ENCODE data around the gene SEC11A.
"Not testable (repeated sequence)": the region's sequence is repeated elsewhere in the genome, so short reads cannot be mapped to it uniquely, and the experiment has no call there.

The SEC11A gene

DNA sequence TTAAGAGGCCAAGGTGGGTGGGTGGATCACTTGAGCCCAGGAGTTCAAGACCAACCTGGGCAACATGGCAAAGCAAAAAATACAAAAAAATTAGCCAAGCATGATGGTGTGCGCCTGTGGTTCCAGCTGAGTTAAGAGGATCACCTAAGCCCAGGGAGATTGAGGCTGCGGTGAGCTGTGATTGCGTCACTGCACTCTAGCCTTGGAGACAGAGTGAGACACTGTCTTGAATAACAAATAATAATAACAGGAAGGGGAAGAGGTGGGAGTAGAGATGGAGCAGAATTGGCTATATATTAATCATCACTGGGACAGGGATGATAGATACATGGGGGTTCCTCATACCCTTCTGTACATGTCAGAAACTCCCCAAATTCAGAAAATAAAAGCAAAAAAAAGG, 34.1 kb downstream of the SEC11A start:
- peak; percentile 26 for DNase-seq (ENCODE audit: low spot score)

DNA sequence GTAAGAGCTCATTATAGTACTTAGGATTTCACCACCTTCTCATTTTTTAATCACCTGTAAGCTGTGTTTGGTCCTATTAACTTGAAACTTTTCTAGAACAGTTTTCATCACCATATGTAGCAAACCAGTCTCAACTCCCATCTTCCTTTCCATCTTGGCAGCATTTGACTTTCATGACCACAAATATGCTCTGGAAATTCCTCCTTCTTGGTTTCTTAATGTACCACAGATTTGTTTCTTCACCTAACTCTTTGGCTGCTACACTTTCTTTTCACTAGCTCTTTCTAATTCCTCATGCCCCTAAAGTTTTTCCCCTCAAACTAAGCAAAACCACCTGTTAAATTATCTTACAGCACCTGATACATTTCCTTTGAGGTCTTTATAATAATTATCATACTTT, 44.7 kb downstream of the SEC11A start:
- DNase-seq (ENCODE audit: low spot score): no peak

GRCh38 chr15:84669726-84670125, 46.2 kb downstream of the SEC11A start:
- DNase-seq (ENCODE audit: low spot score): no peak

- DNase-seq (ENCODE audit: low spot score): no peak
These were observed 47.5 kb downstream of the SEC11A start for GRCh38 chr15:84668221-84668982.

DNA sequence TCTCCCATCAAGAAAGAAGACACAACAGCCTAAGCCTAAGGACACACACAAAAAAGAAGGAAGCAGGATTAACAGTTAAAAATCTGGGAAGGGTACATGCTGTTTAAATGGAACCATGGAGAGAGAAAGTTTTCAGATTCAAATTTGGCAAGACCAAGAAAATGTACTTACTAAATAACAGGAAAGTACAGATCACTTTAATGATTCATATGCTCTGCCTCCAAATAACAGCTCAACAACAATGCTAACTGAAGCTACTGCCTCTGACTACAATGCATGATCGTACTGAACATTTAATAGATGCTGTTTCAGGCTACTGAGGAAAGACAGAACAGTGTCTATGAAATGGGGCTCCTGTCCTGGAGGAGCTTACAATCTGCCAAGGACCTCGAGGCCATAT, 49.6 kb downstream of the SEC11A start:
- DNase-seq (ENCODE audit: low spot score): no peak

DNA sequence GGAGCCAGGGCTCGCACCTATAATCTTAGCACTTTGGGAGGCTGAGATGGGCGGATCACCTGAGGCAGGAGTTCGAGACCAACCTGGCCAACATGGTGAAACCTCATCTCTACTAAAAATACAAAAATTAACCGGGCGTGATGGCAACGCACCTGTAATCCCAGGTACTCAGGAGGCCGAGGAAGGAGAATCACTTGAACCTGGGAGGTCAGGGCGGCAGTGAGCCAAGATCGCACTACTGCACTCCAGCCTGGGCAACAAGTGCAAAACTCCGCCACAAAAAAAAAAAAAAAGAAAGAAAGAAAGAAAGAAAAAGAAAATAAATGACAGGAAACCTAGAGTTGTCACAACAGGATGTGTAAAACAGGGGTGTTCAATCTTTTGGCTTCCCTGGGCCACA, 54.9 kb downstream of the SEC11A start:
- DNase-seq (ENCODE audit: low spot score): no peak

- no peak for DNase-seq (ENCODE audit: low spot score)
These were observed 55.8 kb downstream of the SEC11A start for GRCh38 chr15:84659904-84660781.

GRCh38 chr15:84658788-84659411, 57.0 kb downstream of the SEC11A start:
- DNase-seq (ENCODE audit: low spot score): no peak

- peak; percentile 87 for DNase-seq (ENCODE audit: low spot score)
These were observed 57.7 kb downstream of the SEC11A start, which contains the start of gene NMB for GRCh38 chr15:84658080-84658787. Gene NMB, minus strand, starts transcription at chr15:84658199. Its CDS starts 47 bp downstream, at chr15:84658152.

DNA sequence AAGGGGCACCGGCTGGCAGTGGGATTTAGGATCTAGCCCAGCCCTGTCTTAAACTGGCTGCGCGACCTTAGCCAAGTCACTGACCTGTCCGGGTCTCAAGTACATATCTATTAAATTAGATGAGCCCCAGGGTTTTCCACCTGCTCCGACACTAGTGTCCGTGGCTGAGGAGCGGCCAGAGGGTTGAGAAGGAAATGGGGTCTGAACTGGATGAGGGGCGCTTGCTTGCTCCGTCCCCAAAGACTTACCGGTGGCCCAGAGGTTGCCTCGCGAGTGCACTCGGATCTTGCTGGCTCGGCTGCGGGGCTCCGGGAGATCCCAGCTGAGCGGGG, 58.2 kb downstream of the SEC11A start:
- no peak for DNase-seq (ENCODE audit: low spot score)

DNA sequence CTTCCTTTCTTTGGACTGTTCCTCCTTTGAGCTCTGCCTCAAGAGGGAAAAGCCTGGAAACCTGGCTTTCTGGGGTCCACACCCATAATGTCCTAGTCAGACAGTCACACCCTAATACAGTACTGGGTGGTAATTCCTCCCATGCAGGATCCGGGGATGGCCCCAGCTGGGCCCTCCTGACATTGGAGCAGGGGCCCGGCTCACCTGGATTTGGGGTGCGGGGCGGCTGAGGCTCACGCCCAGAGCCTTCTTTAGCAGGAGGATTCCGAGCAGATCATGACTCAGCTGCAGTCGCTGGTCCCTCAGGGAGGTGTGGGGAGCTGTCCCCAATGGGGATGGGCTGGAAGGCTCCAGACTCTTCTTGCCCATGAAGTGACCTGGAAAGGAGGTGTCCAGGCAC, 59.0 kb downstream of the SEC11A start:
- DNase-seq (ENCODE audit: low spot score): no peak

DNA sequence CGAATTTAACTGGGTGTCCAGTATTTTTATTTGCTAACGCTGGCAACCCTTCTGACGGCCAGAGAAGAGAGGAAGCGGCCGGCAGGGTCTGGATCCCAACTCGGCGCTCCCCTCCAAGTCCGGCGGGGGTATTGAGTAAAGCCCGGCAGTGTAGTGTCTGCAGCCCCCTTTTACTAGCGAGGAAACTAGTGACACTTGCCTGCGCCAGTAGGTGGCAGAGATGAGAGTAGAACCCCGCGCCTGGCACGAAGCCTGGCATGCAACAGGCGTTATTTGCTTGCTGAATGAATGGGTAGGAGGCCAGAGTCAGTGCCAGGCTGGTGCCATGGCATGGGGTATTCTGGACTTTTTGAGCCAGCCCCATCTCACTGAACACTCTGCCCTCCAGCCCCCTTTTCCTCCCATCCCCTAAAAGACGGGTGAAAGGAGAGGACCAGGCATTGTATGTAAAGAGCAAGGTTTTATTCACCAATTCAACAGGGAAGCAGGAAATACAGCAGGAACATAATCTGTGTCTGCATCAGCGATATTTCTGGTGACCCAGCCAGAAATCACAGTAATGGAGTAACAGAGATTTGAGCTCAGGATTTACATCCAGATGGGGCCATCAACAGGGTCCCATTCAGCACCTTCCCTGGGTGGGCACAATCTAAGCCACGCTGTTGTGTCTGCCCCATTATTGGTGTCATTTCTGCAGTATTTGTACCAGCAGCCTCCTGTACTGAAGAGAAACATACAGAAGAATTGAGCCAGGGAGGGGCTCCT, 61.1 kb downstream of the SEC11A start:
- peak; percentile 80 for DNase-seq (ENCODE audit: low spot score)

DNA sequence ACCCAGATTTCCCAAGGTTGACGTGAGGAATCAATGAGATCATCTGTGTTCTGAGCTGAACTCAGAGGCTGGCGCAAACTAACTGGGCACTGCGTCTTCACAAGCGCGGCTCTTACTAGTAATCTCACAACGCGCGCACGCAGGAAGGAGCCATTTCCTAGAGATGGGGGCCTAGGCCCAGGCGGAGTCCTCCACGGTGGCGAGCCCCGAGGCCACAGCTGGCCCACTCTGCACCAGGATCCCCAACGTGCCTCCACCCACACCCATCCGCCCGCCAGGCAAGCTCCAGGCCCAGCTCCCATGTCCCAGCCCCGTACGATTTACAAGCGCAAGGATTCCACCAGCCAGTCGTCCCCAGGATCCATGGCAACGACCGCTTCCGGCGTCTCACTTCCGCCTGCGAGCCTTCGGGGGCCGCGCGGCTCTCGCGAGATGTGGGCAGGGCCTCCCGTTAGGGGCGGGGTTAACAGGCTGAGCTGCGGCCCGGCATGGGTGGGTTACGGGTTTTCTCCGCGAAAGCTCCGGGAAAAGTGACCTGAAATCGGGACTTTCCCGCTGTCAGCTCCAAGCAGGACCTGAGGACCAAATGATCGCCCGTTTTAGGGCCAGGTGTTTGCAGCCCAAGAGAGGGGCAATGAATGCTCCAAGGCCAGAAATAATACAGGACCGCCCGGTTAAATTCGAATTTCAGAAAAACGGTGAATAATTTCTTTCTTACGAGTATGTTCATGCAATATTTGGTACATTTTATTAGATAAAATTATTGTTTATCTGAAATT, 61.8 kb downstream of the SEC11A start, which contains the start of gene WDR73:
WDR73 (minus strand) TSS at position 374 of the 779 bp plus-strand sequence; CDS start at position 365, 9 bp downstream.
- DNase-seq (ENCODE audit: low spot score): peak; percentile 95

- no peak for DNase-seq (ENCODE audit: low spot score)
These were observed 62.4 kb downstream of the SEC11A start for GRCh38 chr15:84653584-84653909.

DNA sequence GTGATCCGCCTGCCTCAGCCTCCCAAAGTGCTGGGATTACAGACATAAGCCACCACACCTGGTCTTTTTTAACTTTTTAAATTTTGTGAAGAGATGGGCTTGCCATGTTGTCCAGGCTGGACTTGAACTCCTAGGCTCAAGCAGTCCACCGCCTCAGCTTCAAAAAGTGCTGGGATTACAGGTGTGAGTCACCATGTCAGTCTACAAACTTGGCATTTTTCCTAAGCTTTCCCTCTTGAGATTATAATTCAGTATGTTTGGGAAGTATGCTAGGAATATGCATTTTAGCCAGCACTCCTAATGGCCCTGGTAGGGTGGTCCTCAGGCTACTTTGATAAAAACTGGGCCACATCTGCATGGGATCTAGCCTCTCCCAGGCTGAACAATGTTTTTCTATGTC, 66.2 kb downstream of the SEC11A start:
- DNase-seq (ENCODE audit: low spot score): no peak

- no peak for DNase-seq (ENCODE audit: low spot score)
These were observed 67.4 kb downstream of the SEC11A start for GRCh38 chr15:84648539-84648938.

- no peak for DNase-seq (ENCODE audit: low spot score)
These were observed 68.2 kb downstream of the SEC11A start for GRCh38 chr15:84647726-84648125.

- DNase-seq (ENCODE audit: low spot score): no peak
These were observed 69.9 kb downstream of the SEC11A start for GRCh38 chr15:84645997-84646396.

GRCh38 chr15:84645496-84645895, 70.4 kb downstream of the SEC11A start:
- DNase-seq (ENCODE audit: low spot score): no peak

DNA sequence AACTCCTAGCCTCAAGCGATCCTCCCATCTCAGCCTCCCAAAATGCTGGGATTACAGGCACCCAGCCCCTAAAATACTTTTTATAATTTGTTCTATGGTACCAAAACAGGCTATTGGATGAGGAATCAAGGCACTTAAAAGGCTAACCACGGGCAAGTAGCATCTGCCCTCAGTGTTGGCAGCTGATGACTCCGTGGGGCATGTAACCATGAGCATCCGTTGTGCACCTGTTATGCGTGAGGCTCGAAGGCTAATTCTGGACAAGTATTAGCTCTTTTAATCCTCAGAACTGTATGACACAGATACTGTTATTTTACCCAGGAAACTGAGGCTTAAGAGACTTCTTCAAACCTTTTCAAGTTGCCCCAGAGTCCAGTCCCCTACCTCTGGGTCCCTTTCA, 72.1 kb downstream of the SEC11A start:
- no peak for DNase-seq (ENCODE audit: low spot score)

DNA sequence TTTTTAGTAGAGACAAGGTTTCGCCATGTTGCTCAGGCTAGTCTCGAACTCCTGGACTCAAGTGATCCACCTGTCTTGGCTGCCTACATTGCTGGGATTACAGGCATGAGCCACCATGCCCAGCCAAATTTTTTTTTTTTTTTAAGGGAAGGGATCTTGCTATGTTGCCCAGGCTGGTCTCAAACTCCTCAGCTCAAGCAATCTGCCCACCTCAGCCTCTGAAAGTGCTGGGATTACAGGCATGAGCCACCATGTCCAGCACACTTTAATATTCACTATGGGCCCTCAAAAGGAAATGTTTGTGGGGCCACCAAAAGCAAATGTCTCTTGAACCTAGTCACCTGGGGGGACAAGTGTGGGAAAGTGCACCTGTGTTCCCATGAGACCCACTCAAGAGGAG, 73.3 kb downstream of the SEC11A start:
- not testable (repeated sequence) for DNase-seq (ENCODE audit: low spot score)

All from CD4-positive, alpha-beta T cell treated with Interleukin-6 at 100 ng/mL for 8 hours (primary cell).